ENCODE measurements around the gene GPHN. TPM values are rescaled to one million over a fixed set of nuclear protein-coding genes. Genes with fewer than 3 reads are reported as not detected.

The GPHN gene
- total RNA-seq, 2 donors from 2014 or later = 21.7 to 23.2 TPM

DNA sequence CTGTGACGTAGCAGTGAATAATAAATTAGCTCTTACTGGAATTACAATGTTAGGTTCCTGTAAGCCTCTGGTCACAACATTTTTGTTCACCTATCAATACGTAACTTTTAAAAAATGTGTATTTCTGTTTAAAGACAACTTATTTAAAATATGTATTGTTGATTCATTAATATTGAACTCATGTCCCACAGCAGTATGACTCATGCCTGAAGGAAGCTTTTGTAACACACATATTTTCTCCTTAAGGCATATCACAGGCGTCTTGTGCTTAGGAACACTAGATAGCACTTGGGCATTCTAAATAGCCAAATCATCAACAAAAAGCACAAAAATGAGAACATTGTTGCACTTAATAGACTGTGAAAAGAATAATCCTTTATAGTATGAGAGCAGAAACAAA lies 92.5 kb downstream of the GPHN start:
- no peaks in the 10 kb centered on the region for H3K27me3 Mint-ChIP-seq
- no peak overlapping the region for H3K4me3 Mint-ChIP-seq
- no peaks in the 10 kb centered on the region for H3K36me3 Mint-ChIP-seq (ENCODE audit: low read depth)
- ATAC-seq (replicated peaks) = no peak
- H3K27ac Mint-ChIP-seq = no peak overlapping the region
- H3K9me3 Mint-ChIP-seq = no peaks in the 10 kb centered on the region
- peaks cover 6% of the 10 kb centered on the region for H3K4me1 Mint-ChIP-seq

GRCh38 chr14:66601932-66602578 lies 94.1 kb downstream of the GPHN start:
- H3K27me3 Mint-ChIP-seq = no peaks in the 10 kb centered on the region
- H3K4me3 Mint-ChIP-seq = no peak overlapping the region
- peaks cover 7% of the 10 kb centered on the region for H3K36me3 Mint-ChIP-seq (ENCODE audit: low read depth)
- H3K27ac Mint-ChIP-seq = peak overlapping the region; percentile 13
- ATAC-seq (replicated peaks) = peak; percentile 59
- H3K4me1 Mint-ChIP-seq = peaks cover 16% of the 10 kb centered on the region
- H3K9me3 Mint-ChIP-seq = no peaks in the 10 kb centered on the region

- H3K4me3 Mint-ChIP-seq = no peak overlapping the region
- peaks cover 19% of the 10 kb centered on the region for H3K4me1 Mint-ChIP-seq
- ATAC-seq (replicated peaks) = no peak
- H3K9me3 Mint-ChIP-seq = peaks cover 4% of the 10 kb centered on the region
- H3K36me3 Mint-ChIP-seq (ENCODE audit: low read depth) = peaks cover 8% of the 10 kb centered on the region
- H3K27ac Mint-ChIP-seq = no peak overlapping the region
- H3K27me3 Mint-ChIP-seq = no peaks in the 10 kb centered on the region
Observed at GRCh38 chr14:66603945-66604344, 96.0 kb downstream of the GPHN start.

GRCh38 chr14:66606826-66607225 lies 98.9 kb downstream of the GPHN start:
- Mint-ChIP-seq H3K27ac (peak overlapping the region; percentile 80), H3K4me3 (peak overlapping the region; percentile 27), H3K9me3 (peaks cover 4% of the 10 kb centered on the region), H3K36me3 (ENCODE audit: low read depth) (peaks cover 8% of the 10 kb centered on the region), H3K4me1 (peaks cover 19% of the 10 kb centered on the region), H3K27me3 (no peaks in the 10 kb centered on the region)
- peak; percentile 89 for ATAC-seq (replicated peaks)

DNA sequence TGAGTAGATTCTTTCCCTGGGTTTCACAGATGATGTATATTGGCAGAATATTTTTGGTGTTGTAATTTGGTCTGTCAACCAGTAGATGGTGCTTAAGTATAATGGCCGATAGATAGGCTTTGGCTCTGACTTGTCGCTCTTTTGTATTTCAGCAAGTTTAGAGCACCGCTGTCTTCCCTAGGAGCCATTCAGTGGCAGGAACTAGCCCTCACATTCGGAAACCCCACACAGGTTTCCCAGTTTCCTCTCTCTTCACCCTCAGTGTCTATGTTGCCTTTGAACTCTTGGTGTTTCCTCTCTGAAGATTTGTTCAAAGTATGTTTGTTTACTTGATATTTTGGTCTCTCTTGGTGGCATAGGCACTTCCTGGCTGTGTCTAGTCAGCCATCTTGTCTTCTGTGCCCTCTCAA lies 102.2 kb downstream of the GPHN start:
- H3K4me1 Mint-ChIP-seq = peaks cover 13% of the 10 kb centered on the region
- ATAC-seq (replicated peaks) = peak; percentile 42
- peaks cover 8% of the 10 kb centered on the region for H3K9me3 Mint-ChIP-seq
- peaks cover 8% of the 10 kb centered on the region for H3K36me3 Mint-ChIP-seq (ENCODE audit: low read depth)
- no peak overlapping the region for H3K27ac Mint-ChIP-seq
- no peak overlapping the region for H3K4me3 Mint-ChIP-seq
- H3K27me3 Mint-ChIP-seq = no peaks in the 10 kb centered on the region

DNA sequence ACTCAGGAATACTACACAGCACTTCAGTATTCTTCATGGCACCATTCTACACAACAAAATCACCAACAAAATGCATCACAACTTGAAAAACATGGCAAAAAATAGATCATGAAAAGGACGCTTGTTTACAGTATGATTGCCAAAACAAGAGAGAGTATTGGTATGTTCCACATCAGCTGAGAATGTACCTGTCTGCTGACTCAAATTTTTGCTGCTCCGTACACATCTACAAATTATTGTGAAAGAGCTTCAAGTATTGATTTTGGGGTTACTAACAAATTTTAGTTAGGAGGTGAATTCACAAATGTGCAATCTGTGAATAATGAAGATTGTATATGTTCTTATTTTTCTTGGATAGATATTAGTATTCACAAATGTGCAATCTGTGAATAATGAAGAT lies 105.4 kb downstream of the GPHN start:
- Mint-ChIP-seq H3K4me3 (no peak overlapping the region), H3K36me3 (ENCODE audit: low read depth) (no peaks in the 10 kb centered on the region), H3K4me1 (peaks cover 4% of the 10 kb centered on the region), H3K27ac (no peak overlapping the region), H3K27me3 (no peaks in the 10 kb centered on the region), H3K9me3 (peaks cover 13% of the 10 kb centered on the region)
- ATAC-seq (replicated peaks) = no peak

GRCh38 chr14:66619952-66620351 lies 112.0 kb downstream of the GPHN start:
- Mint-ChIP-seq H3K27ac (no peak overlapping the region), H3K9me3 (peaks cover 10% of the 10 kb centered on the region), H3K4me3 (no peak overlapping the region), H3K27me3 (no peaks in the 10 kb centered on the region), H3K36me3 (ENCODE audit: low read depth) (no peaks in the 10 kb centered on the region), H3K4me1 (peaks cover 14% of the 10 kb centered on the region)
- ATAC-seq (replicated peaks) = no peak

- no peaks in the 10 kb centered on the region for H3K27me3 Mint-ChIP-seq
- H3K4me3 Mint-ChIP-seq = no peak overlapping the region
- peaks cover 10% of the 10 kb centered on the region for H3K4me1 Mint-ChIP-seq
- no peak for ATAC-seq (replicated peaks)
- H3K36me3 Mint-ChIP-seq (ENCODE audit: low read depth) = no peaks in the 10 kb centered on the region
- H3K9me3 Mint-ChIP-seq = peaks cover 5% of the 10 kb centered on the region
- H3K27ac Mint-ChIP-seq = no peak overlapping the region
Observed at GRCh38 chr14:66623838-66624237, 115.9 kb downstream of the GPHN start.

- Mint-ChIP-seq H3K9me3 (peaks cover 5% of the 10 kb centered on the region), H3K27ac (no peak overlapping the region), H3K4me3 (no peak overlapping the region), H3K36me3 (ENCODE audit: low read depth) (no peaks in the 10 kb centered on the region), H3K4me1 (peaks cover 10% of the 10 kb centered on the region), H3K27me3 (no peaks in the 10 kb centered on the region)
- peak; percentile 52 for ATAC-seq (replicated peaks)
Observed at GRCh38 chr14:66624336-66624937, 116.5 kb downstream of the GPHN start.

GRCh38 chr14:66628636-66629035 lies 120.7 kb downstream of the GPHN start:
- ATAC-seq (replicated peaks) = no peak
- peaks cover 7% of the 10 kb centered on the region for H3K36me3 Mint-ChIP-seq (ENCODE audit: low read depth)

DNA sequence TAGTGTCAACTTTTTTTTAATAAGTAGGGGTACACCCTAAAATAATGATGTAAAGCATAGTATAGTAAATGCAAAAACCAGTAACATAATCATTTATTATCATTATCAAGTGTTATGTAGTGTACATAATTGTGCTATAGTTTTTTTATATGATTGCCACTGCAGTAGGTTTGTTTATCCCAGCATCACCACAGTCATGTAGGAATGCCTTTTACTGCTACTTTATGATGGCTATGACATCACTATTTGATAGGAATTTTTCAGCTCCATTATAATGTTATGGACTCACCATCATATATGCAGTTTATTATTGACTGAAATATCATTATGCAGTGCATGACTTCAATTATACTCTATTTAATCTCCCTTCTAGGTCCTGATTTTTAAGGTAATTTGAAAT lies 121.6 kb downstream of the GPHN start:
- no peaks in the 10 kb centered on the region for H3K27me3 Mint-ChIP-seq
- H3K27ac Mint-ChIP-seq = no peak overlapping the region
- H3K9me3 Mint-ChIP-seq = peaks cover 4% of the 10 kb centered on the region
- no peak overlapping the region for H3K4me3 Mint-ChIP-seq
- peaks cover 4% of the 10 kb centered on the region for H3K4me1 Mint-ChIP-seq
- peaks cover 7% of the 10 kb centered on the region for H3K36me3 Mint-ChIP-seq (ENCODE audit: low read depth)
- ATAC-seq (replicated peaks) = no peak

More at GRCh38 chr14:66628636-66629035, 120.7 kb downstream of the GPHN start:
- H3K27me3 Mint-ChIP-seq = no peaks in the 10 kb centered on the region
- peaks cover 4% of the 10 kb centered on the region for H3K4me1 Mint-ChIP-seq
- H3K9me3 Mint-ChIP-seq = peaks cover 4% of the 10 kb centered on the region
- no peak overlapping the region for H3K27ac Mint-ChIP-seq
- H3K4me3 Mint-ChIP-seq = no peak overlapping the region

- Mint-ChIP-seq H3K27ac (no peak overlapping the region), H3K27me3 (no peaks in the 10 kb centered on the region), H3K9me3 (peaks cover 3% of the 10 kb centered on the region), H3K36me3 (ENCODE audit: low read depth) (peaks cover 6% of the 10 kb centered on the region), H3K4me1 (peaks cover 8% of the 10 kb centered on the region), H3K4me3 (no peak overlapping the region)
- ATAC-seq (replicated peaks) = no peak
Observed at GRCh38 chr14:66634876-66635275, 126.9 kb downstream of the GPHN start.

GRCh38 chr14:66635435-66635834 lies 127.5 kb downstream of the GPHN start:
- Mint-ChIP-seq H3K36me3 (ENCODE audit: low read depth) (no peaks in the 10 kb centered on the region), H3K4me3 (no peak overlapping the region), H3K27ac (no peak overlapping the region), H3K9me3 (no peaks in the 10 kb centered on the region), H3K27me3 (no peaks in the 10 kb centered on the region), H3K4me1 (peaks cover 8% of the 10 kb centered on the region)
- no peak for ATAC-seq (replicated peaks)

DNA sequence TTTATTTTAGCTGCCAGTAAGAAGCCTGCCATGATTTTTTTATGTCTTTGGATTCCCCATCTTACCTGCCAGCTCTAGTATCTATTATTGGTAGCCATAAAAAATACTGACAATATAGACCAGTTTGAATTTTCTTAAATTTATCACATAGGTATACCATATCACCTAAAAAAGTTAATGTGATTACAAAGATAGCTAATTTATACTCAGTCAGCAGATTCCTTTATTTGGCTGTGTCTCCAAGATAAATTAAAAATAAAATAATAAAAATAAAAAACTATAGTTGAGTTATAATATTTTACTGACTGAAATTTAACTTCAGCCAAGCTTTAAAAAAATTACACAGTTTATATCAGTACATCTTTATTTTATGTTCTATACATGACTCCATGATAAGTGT lies 128.3 kb downstream of the GPHN start:
- no peaks in the 10 kb centered on the region for H3K27me3 Mint-ChIP-seq
- H3K36me3 Mint-ChIP-seq (ENCODE audit: low read depth) = no peaks in the 10 kb centered on the region
- no peak overlapping the region for H3K4me3 Mint-ChIP-seq
- no peaks in the 10 kb centered on the region for H3K9me3 Mint-ChIP-seq
- ATAC-seq (replicated peaks) = no peak
- H3K4me1 Mint-ChIP-seq = peaks cover 8% of the 10 kb centered on the region
- H3K27ac Mint-ChIP-seq = no peak overlapping the region

DNA sequence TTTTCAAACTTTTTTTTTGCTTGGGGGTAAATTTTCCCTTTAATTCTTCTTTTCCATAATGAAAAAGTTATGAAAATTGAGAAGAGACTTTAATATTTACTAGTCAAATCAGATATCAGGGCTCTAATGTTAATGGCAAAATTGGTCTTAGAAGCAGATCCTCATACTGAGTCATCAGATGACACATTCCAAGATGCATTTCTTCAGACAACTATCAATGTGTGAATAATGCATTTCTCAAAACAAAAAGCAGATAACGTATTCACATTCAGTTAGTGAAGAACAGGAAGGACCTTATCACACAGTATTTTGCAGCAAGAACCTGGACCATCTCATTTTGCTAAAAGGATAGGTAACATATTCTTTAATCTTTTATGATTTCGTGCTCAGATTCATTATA lies 130.7 kb downstream of the GPHN start:
- no peak overlapping the region for H3K4me3 Mint-ChIP-seq
- H3K4me1 Mint-ChIP-seq = peaks cover 8% of the 10 kb centered on the region
- no peak overlapping the region for H3K27ac Mint-ChIP-seq
- no peaks in the 10 kb centered on the region for H3K36me3 Mint-ChIP-seq (ENCODE audit: low read depth)
- peak; percentile 26 for ATAC-seq (replicated peaks)
- H3K27me3 Mint-ChIP-seq = no peaks in the 10 kb centered on the region
- no peaks in the 10 kb centered on the region for H3K9me3 Mint-ChIP-seq

All from activated T-helper 17 cell treated with anti-CD3 and anti-CD28 coated beads, Interleukin-2, amount 50 U/mL, for 72 hours (primary cell).